Adrenal gland (tissue), 5 donors: ENCODE data around the gene TBX15.

Source experiments
- CTCF ChIP-seq, 6 experiments: fragments of 450-650 bp in 4 of 6; fragments of 200-600 bp in 2 of 6; sonication (generic) in 1 of 6; IDR thresholded peaks; 1 replicate in 5 of 6; 2 replicates in 1 of 6; pipeline versions ENCODE4 v1.5.1 to v1.8.0; 2016 to 2021; ENCODE audit warnings: antibody characterized with exemption in 6 of 6, mild to moderate bottlenecking in 2 of 6, moderate library complexity in 1 of 6
- POLR2A ChIP-seq, 2 donors: fragments of 450-650 bp; IDR thresholded peaks; one replicate each; pipeline ENCODE4 v1.6.1; 2017; ENCODE audit warnings: antibody characterized with exemption in 2 of 2, mild to moderate bottlenecking in 2 of 2, moderate library complexity in 1 of 2
- donor health status: DM: no; HTN: no; CAD: no.

- TF ChIP-seq CTCF (IDR thresholded peaks at IDR 0.05) (no peak), POLR2A (IDR thresholded peaks at IDR 0.05) (no peak)
Measured at GRCh38 chr1:118921994-118922393, 66.1 kb downstream of the TBX15 start.
